SK-N-MC (cell line): ENCODE results near the gene ITGB6.

Source experiments
- DNase-seq: peaks from one replicate; pipeline ENCODE4 v3.0.0-alpha.2; 2011; ENCODE audit warnings: low read depth, low spot score
- H3K27ac ChIP-seq: fragments of 200-600 bp; sonication (generic); 2 replicates; pipeline ENCODE4 v1.5.1; 2016; ENCODE audit warnings: mixed run types
- H3K36me3 ChIP-seq: fragments of 200-600 bp; sonication (generic); 2 replicates; pipeline ENCODE4 v1.6.1; 2017; ENCODE audit warnings: antibody characterized with exemption, low read length, mixed read lengths; ENCODE audit not compliant: insufficient read depth
- H3K4me3 ChIP-seq: fragments of 200-600 bp; sonication (generic); 2 replicates; pipeline ENCODE4 v1.5.1; 2016
- H3K9ac ChIP-seq: fragments of 200-600 bp; sonication (generic); 2 replicates; pipeline ENCODE4 v1.8.0; 2017; ENCODE audit warnings: mixed run types, mixed read lengths; ENCODE audit not compliant: insufficient read length
- H3K9me3 ChIP-seq: fragments of 200-600 bp; sonication (generic); 2 replicates; pipeline ENCODE4 v1.6.1; 2017; ENCODE audit warnings: low read depth, mild to moderate bottlenecking, antibody characterized with exemption, low read length, moderate library complexity, mixed read lengths
- EZH2 ChIP-seq: fragments of 200-600 bp; sonication (generic); IDR thresholded peaks from one replicate; pipeline ENCODE4 v1.6.1; 2017; ENCODE audit warnings: antibody characterized with exemption
- FOXP2 ChIP-seq: optimal IDR thresholded peaks from 2 replicates; pipeline ENCODE3; 2011; ENCODE audit warnings: mild to moderate bottlenecking, moderate library complexity; ENCODE audit not compliant: insufficient read depth; ENCODE audit errors: extremely low read length, control extremely low read depth
- POLR2AphosphoS5 ChIP-seq: IDR thresholded peaks from 2 replicates; pipeline ENCODE4 v1.6.1; 2012; ENCODE audit warnings: mild to moderate bottlenecking, low read depth, low read length, borderline replicate concordance

ITGB6 gene

DNA sequence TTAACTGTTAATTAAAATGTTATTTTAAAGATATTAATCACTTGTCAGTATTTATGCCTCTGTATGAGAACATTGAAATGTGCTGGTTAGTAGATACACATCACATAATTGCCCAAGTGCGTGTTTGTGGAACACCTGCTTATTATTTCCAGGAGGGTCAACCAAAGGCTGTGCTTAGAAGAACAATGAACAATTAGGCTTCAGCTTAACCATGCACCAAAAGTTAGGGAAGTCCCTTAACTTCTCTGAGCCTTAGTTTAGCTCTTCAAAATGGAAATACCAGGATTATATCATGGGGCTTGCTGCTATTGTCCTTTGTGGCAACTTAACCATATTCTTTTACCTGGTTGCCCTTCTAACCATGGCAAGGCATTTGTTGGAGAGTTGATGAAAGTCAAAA lies 94.7 kb downstream of the ITGB6 start:
- no peak for DNase-seq
- Histone ChIP-seq H3K4me3 (no peak overlapping the region), H3K27ac (no peak overlapping the region), H3K9me3 (no peaks in the 10 kb centered on the region), H3K9ac (no peak overlapping the region), H3K36me3 (no peaks in the 10 kb centered on the region)
- TF ChIP-seq EZH2 (no peak), FOXP2 (no peak), POLR2AphosphoS5 (no peak)

DNA sequence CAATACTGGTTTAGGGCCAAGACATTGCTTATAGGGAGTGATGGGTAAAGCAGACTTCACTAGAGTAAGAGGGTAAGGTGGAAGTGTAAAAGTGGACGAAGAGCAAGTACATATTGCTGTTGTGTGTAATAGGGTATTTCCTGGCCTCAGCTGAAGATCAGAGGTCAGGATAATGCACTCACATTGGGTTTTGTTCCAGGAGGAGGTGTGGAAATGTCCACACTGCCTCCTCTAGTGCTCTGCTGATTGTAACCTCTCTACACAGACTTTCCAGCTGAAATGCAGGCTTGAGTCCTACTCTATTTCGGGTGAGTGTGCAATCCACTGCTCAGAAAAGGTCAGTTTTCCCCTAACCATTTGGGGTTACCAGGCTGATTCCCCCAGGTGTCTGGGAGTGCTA lies 96.0 kb downstream of the ITGB6 start:
- Histone ChIP-seq H3K4me3 (no peak overlapping the region), H3K36me3 (no peaks in the 10 kb centered on the region), H3K9ac (no peak overlapping the region), H3K27ac (no peak overlapping the region), H3K9me3 (no peaks in the 10 kb centered on the region)
- no peak for DNase-seq
- TF ChIP-seq FOXP2 = no peak
- no peak for TF ChIP-seq EZH2
- TF ChIP-seq POLR2AphosphoS5 = no peak

- H3K9me3 ChIP-seq = no peaks in the 10 kb centered on the region
- H3K9ac ChIP-seq = no peak overlapping the region
- no peak overlapping the region for H3K27ac ChIP-seq
- H3K4me3 ChIP-seq = no peak overlapping the region
- no peak for DNase-seq
- H3K36me3 ChIP-seq = no peaks in the 10 kb centered on the region
- TF ChIP-seq EZH2 = no peak
- TF ChIP-seq POLR2AphosphoS5 = no peak
- TF ChIP-seq FOXP2 = no peak
Observed at GRCh38 chr2:160097326-160097725, 102.7 kb downstream of the ITGB6 start.

GRCh38 chr2:160096409-160096808 lies 103.7 kb downstream of the ITGB6 start:
- no peak overlapping the region for H3K4me3 ChIP-seq
- TF ChIP-seq POLR2AphosphoS5 (no peak), EZH2 (no peak), FOXP2 (no peak)
- H3K36me3 ChIP-seq = no peaks in the 10 kb centered on the region
- no peaks in the 10 kb centered on the region for H3K9me3 ChIP-seq
- no peak overlapping the region for H3K9ac ChIP-seq
- no peak for DNase-seq
- no peak overlapping the region for H3K27ac ChIP-seq

- H3K4me3 ChIP-seq = no peak overlapping the region
- TF ChIP-seq FOXP2 (no peak), EZH2 (no peak), POLR2AphosphoS5 (no peak)
- no peak overlapping the region for H3K27ac ChIP-seq
- DNase-seq = no peak
- H3K9ac ChIP-seq = no peak overlapping the region
- H3K36me3 ChIP-seq = no peaks in the 10 kb centered on the region
- 0 out of 2 replicates have a peak, but pooled peaks cover 2% of the 10 kb centered on the region for H3K9me3 ChIP-seq
Observed at GRCh38 chr2:160092445-160092844, 107.6 kb downstream of the ITGB6 start.

DNA sequence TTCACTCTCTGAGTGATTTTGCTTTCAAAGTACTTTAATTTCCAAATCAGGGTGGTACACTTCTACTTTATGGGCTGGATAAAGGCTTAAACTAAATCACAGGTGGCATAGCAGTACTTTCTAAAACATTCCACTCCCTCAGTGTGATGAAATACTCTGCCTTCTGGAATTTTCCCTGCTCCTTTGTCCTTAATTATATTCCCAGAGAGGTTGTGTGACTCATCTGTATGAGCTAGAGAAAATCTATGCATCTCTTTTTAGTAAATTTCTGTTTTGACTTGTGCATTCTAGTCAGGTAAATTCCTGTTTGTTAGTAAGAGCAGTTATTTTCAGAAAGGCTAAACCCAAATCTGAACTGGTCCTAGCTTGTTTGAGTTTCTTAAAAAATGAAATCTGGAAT lies 108.7 kb downstream of the ITGB6 start:
- H3K27ac ChIP-seq = no peak overlapping the region
- H3K9ac ChIP-seq = no peak overlapping the region
- DNase-seq = no peak
- H3K9me3 ChIP-seq = 0 out of 2 replicates have a peak, but pooled peaks cover 2% of the 10 kb centered on the region
- H3K36me3 ChIP-seq = no peaks in the 10 kb centered on the region
- H3K4me3 ChIP-seq = no peak overlapping the region
- no peak for TF ChIP-seq POLR2AphosphoS5
- TF ChIP-seq EZH2 = no peak
- TF ChIP-seq FOXP2 = no peak

GRCh38 chr2:160087854-160088745 lies 112.0 kb downstream of the ITGB6 start:
- Histone ChIP-seq H3K4me3 (no peak overlapping the region), H3K27ac (no peak overlapping the region), H3K9me3 (0 out of 2 replicates have a peak, but pooled peaks cover 2% of the 10 kb centered on the region), H3K36me3 (no peaks in the 10 kb centered on the region), H3K9ac (no peak overlapping the region)
- DNase-seq = no peak
- TF ChIP-seq FOXP2 = no peak
- no peak for TF ChIP-seq POLR2AphosphoS5
- TF ChIP-seq EZH2 = no peak

GRCh38 chr2:160085662-160086061 lies 114.4 kb downstream of the ITGB6 start:
- Histone ChIP-seq H3K9ac (no peak overlapping the region), H3K36me3 (no peaks in the 10 kb centered on the region), H3K4me3 (no peak overlapping the region), H3K9me3 (0 out of 2 replicates have a peak, but pooled peaks cover 2% of the 10 kb centered on the region), H3K27ac (no peak overlapping the region)
- TF ChIP-seq FOXP2 (no peak), POLR2AphosphoS5 (no peak), EZH2 (no peak)
- DNase-seq = no peak
